Right ventricle myocardium superior (tissue), 1 donor: ENCODE results near the gene MAP3K4. TPM values are rescaled to one million over a fixed set of nuclear protein-coding genes. Genes with fewer than 3 reads are reported as not detected.

Experiments used
- ATAC-seq: fragments of 200-7000 bp; cut with Tn5 transposase; one replicate; pipeline ENCODE4 v1.9.1; 2020; ENCODE audit warnings: mild to moderate bottlenecking; ENCODE audit not compliant: poor library complexity
- DNase-seq: peaks from one replicate; pipeline ENCODE4 v3.0.0-alpha.2; 2020
- intact Hi-C: fragments of 100-400 bp; cut with DNase I; formaldehyde crosslinking; loops from one replicate; pipeline ENCODE4 v1.11.2; 2022
- total RNA-seq: library from RNA; stranded (reverse); fragmentation: NEBNext Ultra II Directional; extraction: Animal tissue kit (Norgen Biotek cat#: 25700); gene quantifications from one replicate; pipeline ENCODE4 v1.2.1, GENCODE V29; 2021
- donor health status: DM: no; HTN: yes; CAD: no; lungs with severe emphysema.

MAP3K4 gene
- total RNA-seq, 1 donor from 2014 or later: 41.7 TPM

DNA sequence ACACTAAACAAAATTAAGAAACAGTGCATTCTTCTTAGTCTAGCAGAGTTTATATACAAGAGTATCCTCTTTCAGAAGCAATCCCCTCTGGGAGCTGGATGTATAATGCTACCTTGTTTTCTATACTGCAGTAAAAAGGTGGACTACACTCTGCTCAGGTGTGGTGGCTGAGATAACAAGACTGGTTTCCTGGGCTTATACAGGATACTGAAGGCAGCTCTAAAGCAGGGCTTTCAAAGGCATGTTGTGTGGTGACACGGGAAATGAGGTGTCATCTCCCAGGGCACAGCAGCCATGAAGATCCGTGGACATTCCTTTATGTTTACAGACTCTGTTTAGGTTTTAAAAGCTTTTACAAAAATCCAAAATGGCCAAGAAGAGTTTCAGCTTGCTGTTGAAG lies 136.7 kb downstream of the MAP3K4 start:
- DNase-seq (no peak), ATAC-seq (no peak)
- intact Hi-C loops: no loop called here

DNA sequence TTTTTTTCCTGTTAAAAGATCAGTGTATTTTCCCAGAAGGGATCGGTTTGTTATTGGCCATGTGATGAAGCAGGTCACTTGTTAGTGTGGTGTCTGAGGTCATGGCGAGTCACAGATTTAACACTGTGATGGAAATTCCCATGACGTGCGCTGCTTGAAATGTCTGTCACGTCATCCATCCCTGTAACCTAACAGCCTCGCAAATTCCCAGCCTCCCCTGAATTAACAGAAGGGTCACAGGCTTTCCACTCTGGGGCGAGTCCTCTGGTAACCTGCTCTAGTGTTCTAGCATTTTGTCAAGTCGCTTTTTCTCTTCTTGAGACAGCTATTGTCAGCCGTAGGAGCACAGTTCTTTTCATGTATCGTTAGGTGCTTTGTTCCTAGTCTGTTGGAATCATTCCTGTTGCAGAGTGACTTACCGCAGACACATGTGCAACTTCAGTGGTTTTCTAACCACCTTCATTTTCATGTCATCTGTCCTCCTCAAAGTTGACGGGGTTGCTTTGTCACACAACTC lies 137.2 kb downstream of the MAP3K4 start:
- intact Hi-C loops: no loop called here
- no peak for ATAC-seq

GRCh38 chr6:161130541-161130940 lies 139.0 kb downstream of the MAP3K4 start:
- ATAC-seq (no peak), DNase-seq (no peak)
- intact Hi-C loops: no loop called here

More for the DNA sequence above, 137.2 kb downstream of the MAP3K4 start:
- no peak for DNase-seq

DNA sequence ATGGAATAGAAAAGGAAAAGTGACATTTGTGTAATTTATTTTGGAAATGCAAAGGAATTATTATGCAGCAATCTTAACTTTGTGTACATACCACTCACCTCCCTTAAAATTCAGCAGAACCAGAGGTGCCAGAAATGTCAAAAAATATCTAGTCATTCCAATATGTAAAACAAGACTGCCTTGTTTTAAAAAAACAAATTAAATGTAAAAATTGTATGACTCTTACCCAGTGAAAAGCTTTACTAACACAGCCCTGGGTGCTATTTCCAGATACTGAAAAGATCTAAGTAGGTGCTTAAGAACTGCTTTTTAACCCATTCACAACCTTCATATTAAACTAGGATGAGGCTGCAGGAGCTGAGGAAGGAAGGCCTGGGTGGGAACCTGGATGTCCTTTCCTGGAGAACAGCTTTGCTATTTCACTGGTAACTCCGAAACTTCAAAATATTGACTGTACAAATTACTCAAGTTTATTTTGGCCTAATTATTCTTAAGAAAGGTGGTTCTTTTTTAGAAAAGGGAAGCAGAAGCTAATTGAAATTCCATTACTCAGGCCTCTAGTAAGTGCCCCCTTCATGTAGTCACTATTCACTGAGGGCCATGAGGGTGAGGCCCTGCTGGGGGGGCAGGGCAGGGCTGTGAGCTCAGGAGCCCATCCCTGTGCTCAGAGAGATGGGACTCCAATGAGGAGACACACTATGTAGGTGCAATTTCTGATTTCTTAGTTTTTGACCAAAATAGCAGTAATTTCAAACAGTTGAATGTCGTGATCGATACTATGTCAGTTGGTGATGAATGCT lies 139.6 kb downstream of the MAP3K4 start:
- ATAC-seq: no peak

DNA sequence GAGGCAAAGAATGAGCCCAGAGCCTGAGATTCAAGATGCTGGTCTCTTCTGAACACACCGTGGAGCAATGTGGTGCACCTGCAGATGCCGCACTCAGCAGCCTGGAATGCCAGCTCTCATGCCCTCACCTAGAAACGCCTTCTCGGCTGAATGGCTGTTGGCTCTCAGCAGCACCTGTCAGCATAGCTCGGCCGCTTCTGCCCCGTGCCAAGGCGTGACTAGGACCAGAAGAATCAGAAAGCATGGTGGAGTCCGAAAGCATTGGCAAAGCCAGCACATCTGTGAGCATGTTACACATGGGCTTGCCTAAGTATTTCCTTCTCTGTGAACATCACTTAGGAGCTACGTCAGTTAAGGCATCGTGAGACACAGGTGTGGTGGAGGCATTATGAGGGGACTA lies 140.8 kb downstream of the MAP3K4 start:
- DNase-seq (no peak), ATAC-seq (no peak)
- intact Hi-C loops: no loop called here

More for the DNA sequence above, 139.6 kb downstream of the MAP3K4 start:
- DNase-seq: no peak
- intact Hi-C loops: no loop called here

GRCh38 chr6:161133963-161134362 lies 142.4 kb downstream of the MAP3K4 start:
- no peak for DNase-seq
- ATAC-seq: peak; percentile 69
- intact Hi-C loops: no loop called here

DNA sequence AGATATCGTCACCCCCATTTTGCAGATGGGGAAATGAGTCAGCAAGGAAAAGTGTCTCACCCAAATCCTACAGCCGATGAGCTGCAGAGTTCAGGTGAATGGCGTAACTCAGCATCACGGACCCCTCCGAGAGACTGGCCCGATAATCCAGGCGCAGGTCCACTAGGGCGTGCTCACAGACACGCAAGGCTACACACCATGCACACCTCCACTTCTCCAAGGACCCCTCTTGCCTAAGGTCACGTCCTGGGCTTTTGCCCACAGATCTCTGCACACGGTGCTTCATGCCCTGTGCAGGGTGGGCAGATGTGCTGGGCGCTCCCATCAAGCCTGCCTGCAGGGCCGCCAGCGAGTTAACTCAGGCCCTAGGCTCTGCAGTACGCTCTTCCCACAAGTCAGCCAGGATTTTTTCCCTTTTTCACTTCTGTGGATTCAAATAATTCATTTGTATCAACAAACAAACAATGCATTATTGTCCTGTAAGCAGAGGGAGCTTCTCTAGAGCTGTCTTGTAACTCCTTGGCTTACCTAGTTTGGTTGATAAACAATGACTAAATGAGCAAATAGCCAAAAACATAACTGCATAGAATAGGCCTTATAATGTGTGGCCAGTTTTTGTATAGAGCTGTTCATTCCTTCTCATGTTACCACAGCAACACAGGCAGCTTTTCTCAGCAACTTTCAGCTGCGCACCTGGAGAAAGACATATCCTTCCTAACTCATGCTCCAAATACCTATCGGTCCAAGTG lies 143.2 kb downstream of the MAP3K4 start:
- DNase-seq (no peak), ATAC-seq (peak; percentile 15)
- intact Hi-C loops: no loop called here

- ATAC-seq: no peak
- intact Hi-C loops: no loop called here
- DNase-seq: no peak
Observed at GRCh38 chr6:161135695-161136591, 144.4 kb downstream of the MAP3K4 start.

- DNase-seq: no peak
- intact Hi-C loops: no loop called here
Observed at GRCh38 chr6:161136655-161137054, 145.1 kb downstream of the MAP3K4 start.

DNA sequence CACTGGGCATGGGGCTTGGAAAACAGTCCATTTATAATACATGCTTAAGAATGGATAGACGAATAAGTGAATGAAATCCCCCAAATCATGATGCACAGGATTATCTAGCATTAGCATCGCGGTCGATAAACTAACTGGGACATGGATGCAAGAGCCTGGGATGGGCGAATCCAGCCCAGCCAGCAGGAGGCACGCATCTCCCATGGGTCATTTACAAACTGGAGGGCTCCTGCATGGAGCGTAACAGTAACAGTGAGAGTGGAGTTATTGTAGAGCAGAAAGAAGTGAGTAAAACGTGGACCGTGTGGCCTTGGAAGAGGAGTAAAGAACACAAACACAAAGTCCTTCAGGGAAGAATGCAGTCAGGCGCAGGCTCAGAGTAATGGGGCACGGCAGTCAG lies 145.8 kb downstream of the MAP3K4 start:
- no peak for DNase-seq
- no peak for ATAC-seq
- intact Hi-C loops: no loop called here

More at GRCh38 chr6:161136655-161137054, 145.1 kb downstream of the MAP3K4 start:
- no peak for ATAC-seq

- ATAC-seq (no peak), DNase-seq (no peak)
- intact Hi-C loops: no loop called here
Observed at GRCh38 chr6:161137839-161138542, 146.4 kb downstream of the MAP3K4 start.

- ATAC-seq (no peak), DNase-seq (no peak)
Observed at GRCh38 chr6:161138543-161139303, 147.2 kb downstream of the MAP3K4 start.

GRCh38 chr6:161139304-161139765 lies 147.8 kb downstream of the MAP3K4 start:
- no peak for DNase-seq
- intact Hi-C loops: no loop called here
- no peak for ATAC-seq

More at GRCh38 chr6:161138543-161139303, 147.2 kb downstream of the MAP3K4 start:
- intact Hi-C loops: no loop called here

- DNase-seq: no peak
- ATAC-seq: peak; percentile 55
- intact Hi-C loops: no loop called here
Observed at GRCh38 chr6:161139766-161140553, 148.4 kb downstream of the MAP3K4 start.

- intact Hi-C loops: no loop called here
- ATAC-seq (no peak), DNase-seq (no peak)
Observed at GRCh38 chr6:161140554-161140875, 148.9 kb downstream of the MAP3K4 start.

GRCh38 chr6:161141173-161141572 lies 149.6 kb downstream of the MAP3K4 start:
- intact Hi-C loops: no loop called here
- ATAC-seq: no peak
- no peak for DNase-seq

- intact Hi-C loops: no loop called here
- no peak for ATAC-seq
Observed at GRCh38 chr6:161142957-161143296, 151.4 kb downstream of the MAP3K4 start.

More at GRCh38 chr6:161142957-161143296, 151.4 kb downstream of the MAP3K4 start:
- DNase-seq: no peak
